Amniotic epithelial cell (primary cell): ENCODE data around the gene ZNF223.
A peak's percentile ranks its signal among the peaks of the same experiment; 100 is the strongest.

Source experiments
- DNase-seq: peaks from one replicate; pipeline ENCODE4 v3.0.0-alpha.2; 2010; ENCODE audit warnings: low read depth

Gene ZNF223

GRCh38 chr19:44051650-44052402 is at the start of gene ZNF223:
Gene ZNF223, plus strand, starts transcription at chr19:44052036. Its CDS starts 3,141 bp downstream, at chr19:44055177.
- DNase-seq = peak; percentile 94

- no peak for DNase-seq
These were observed 49.6 kb upstream of the ZNF223 start for GRCh38 chr19:44002212-44002565.

- peak; percentile 95 for DNase-seq
These were observed 49.0 kb upstream of the ZNF223 start, which contains the start of gene ZNF230 for GRCh38 chr19:44002566-44003460. Gene ZNF230, plus strand, starts transcription at chr19:44002957. Its CDS starts 4,122 bp downstream, at chr19:44007079.

- no peak for DNase-seq
These were observed 48.3 kb upstream of the ZNF223 start for GRCh38 chr19:44003461-44004009.

- peak; percentile 67 for DNase-seq
These were observed 45.9 kb upstream of the ZNF223 start for GRCh38 chr19:44005973-44006372.

GRCh38 chr19:44007473-44007872 is 44.4 kb upstream of the ZNF223 start:
- no peak for DNase-seq

GRCh38 chr19:44010468-44010867 is 41.4 kb upstream of the ZNF223 start:
- no peak for DNase-seq

GRCh38 chr19:44019498-44019897 is 32.3 kb upstream of the ZNF223 start:
- DNase-seq = no peak

GRCh38 chr19:44021221-44021620 is 30.6 kb upstream of the ZNF223 start:
- DNase-seq = no peak

GRCh38 chr19:44024900-44025216 is 27.0 kb upstream of the ZNF223 start:
- DNase-seq = peak; percentile 1

- DNase-seq = peak; percentile 90
These were observed 26.5 kb upstream of the ZNF223 start, which contains the start of gene ZNF222 for GRCh38 chr19:44025217-44025936. Gene ZNF222, plus strand, starts transcription at chr19:44025379. Its CDS starts 58 bp downstream, at chr19:44025437.

- DNase-seq = no peak
These were observed 25.2 kb upstream of the ZNF223 start for GRCh38 chr19:44026622-44027021.

GRCh38 chr19:44032001-44032610 is 19.7 kb upstream of the ZNF223 start:
- DNase-seq = peak; percentile 8

GRCh38 chr19:44042147-44042546 is 9.7 kb upstream of the ZNF223 start:
- DNase-seq = no peak

- peak; percentile 2 for DNase-seq
These were observed 841 bp upstream of the ZNF223 start for GRCh38 chr19:44050740-44051649.

- DNase-seq = no peak
These were observed 4.0 kb downstream of the ZNF223 start for GRCh38 chr19:44055870-44056269.

GRCh38 chr19:44059229-44059628 is 7.4 kb downstream of the ZNF223 start:
- DNase-seq = no peak

GRCh38 chr19:44061038-44061437 is 9.2 kb downstream of the ZNF223 start:
- DNase-seq = no peak

- no peak for DNase-seq
These were observed 14.5 kb downstream of the ZNF223 start for GRCh38 chr19:44066305-44066704.

GRCh38 chr19:44069415-44069814 is 17.6 kb downstream of the ZNF223 start:
- no peak for DNase-seq
